HG03095 (cell line): ENCODE data around the gene SPATA21.
"Not testable (repeated sequence)": the region's sequence is repeated elsewhere in the genome, so short reads cannot be mapped to it uniquely, and the experiment has no call there.

Experiments used
- ATAC-seq: cut with Tn5 transposase; IDR thresholded peaks from one replicate; pipeline ENCODE4 v1.9.1; 2021; ENCODE audit warnings: moderate library complexity; ENCODE audit not compliant: unreplicated experiment

The SPATA21 gene

GRCh38 chr1:16386454-16387113 lies 50.6 kb downstream of the SPATA21 start:
- ATAC-seq = no peak

- ATAC-seq = no peak
Observed at GRCh38 chr1:16385659-16386453, 51.4 kb downstream of the SPATA21 start.

GRCh38 chr1:16383888-16384287 lies 53.3 kb downstream of the SPATA21 start:
- no peak for ATAC-seq

- no peak for ATAC-seq
Observed at GRCh38 chr1:16380868-16381267, 56.4 kb downstream of the SPATA21 start.

GRCh38 chr1:16378443-16378842 lies 58.8 kb downstream of the SPATA21 start:
- ATAC-seq = no peak

GRCh38 chr1:16376971-16377370 lies 60.3 kb downstream of the SPATA21 start:
- ATAC-seq = no peak

- no peak for ATAC-seq
Observed at GRCh38 chr1:16375521-16376340, 61.5 kb downstream of the SPATA21 start.

- ATAC-seq = no peak
Observed at GRCh38 chr1:16374266-16374665, 63.0 kb downstream of the SPATA21 start.

GRCh38 chr1:16372535-16373285 lies 64.5 kb downstream of the SPATA21 start:
- no peak for ATAC-seq

- ATAC-seq = no peak
Observed at GRCh38 chr1:16371725-16372124, 65.5 kb downstream of the SPATA21 start.

GRCh38 chr1:16369821-16370220 lies 67.4 kb downstream of the SPATA21 start:
- ATAC-seq = no peak

GRCh38 chr1:16367968-16368890 lies 69.0 kb downstream of the SPATA21 start:
- ATAC-seq = no peak

- peak; percentile 47 for ATAC-seq
Observed at GRCh38 chr1:16367258-16367967, 69.8 kb downstream of the SPATA21 start.

- ATAC-seq = peak; percentile 83
Observed at GRCh38 chr1:16366722-16367257, 70.4 kb downstream of the SPATA21 start, which contains the start of gene SZRD1. Gene SZRD1 (plus strand): TSS chr1:16367242. CDS start chr1:16367258, 16 bp downstream.

- ATAC-seq = not testable (repeated sequence)
Observed at GRCh38 chr1:16365146-16365498, 72.1 kb downstream of the SPATA21 start.

- ATAC-seq = no peak
Observed at GRCh38 chr1:16356867-16357266, 80.4 kb downstream of the SPATA21 start.

- no peak for ATAC-seq
Observed at GRCh38 chr1:16354619-16355018, 82.6 kb downstream of the SPATA21 start.

GRCh38 chr1:16352842-16353535 lies 84.2 kb downstream of the SPATA21 start:
- no peak for ATAC-seq
